ENCODE results near the gene FBH1.
"Not testable (repeated sequence)": the region's sequence is repeated elsewhere in the genome, so short reads cannot be mapped to it uniquely, and the experiment has no call there.

Gene FBH1

GRCh38 chr10:5889624-5890451 is at the start of gene FBH1, which contains the start of gene ANKRD16:
TSS of gene FBH1 (plus strand) at chr10:5890243. CDS start at chr10:5890346, 103 bp downstream.
TSS of gene ANKRD16 (minus strand) at chr10:5889893. CDS start at chr10:5889354, 539 bp downstream.
- Histone ChIP-seq H3K9ac (ENCODE audit: low read length) (peak within 1 kb of the TSS; percentile 92), H3K27me3 (replicated peaks; ENCODE audit: control insufficient read depth, insufficient read depth, low read length) (no peaks in the 10 kb centered on the region), H3K36me3 (ENCODE audit: control insufficient read depth, insufficient read depth, low read length, severe bottlenecking) (peaks cover 30% of the 10 kb centered on the region), H3K4me3 (ENCODE audit: low read length) (peak within 1 kb of the TSS; percentile 86), H3K9me3 (ENCODE audit: control insufficient read depth, low read length) (no peaks in the 10 kb centered on the region), H3K4me1 (ENCODE audit: control insufficient read depth, insufficient read depth, low read length) (peaks cover 31% of the 10 kb centered on the region)
- DNase-seq (ENCODE audit: low read depth) = peak; percentile 99

GRCh38 chr10:5840314-5841307 is 49.4 kb upstream of the FBH1 start:
- no peak overlapping the region for H3K9ac ChIP-seq (ENCODE audit: low read length)
- peak overlapping the region; percentile 17 for H3K4me3 ChIP-seq (ENCODE audit: low read length)
- no peaks in the 10 kb centered on the region for H3K36me3 ChIP-seq (ENCODE audit: control insufficient read depth, insufficient read depth, low read length, severe bottlenecking)
- H3K4me1 ChIP-seq (ENCODE audit: control insufficient read depth, insufficient read depth, low read length) = peaks cover 6% of the 10 kb centered on the region
- peak; percentile 43 for DNase-seq (ENCODE audit: low read depth)
- no peaks in the 10 kb centered on the region for H3K27me3 ChIP-seq (replicated peaks; ENCODE audit: control insufficient read depth, insufficient read depth, low read length)
- no peaks in the 10 kb centered on the region for H3K9me3 ChIP-seq (ENCODE audit: control insufficient read depth, low read length)

- H3K9ac ChIP-seq (ENCODE audit: low read length) = no peak overlapping the region
- no peaks in the 10 kb centered on the region for H3K36me3 ChIP-seq (ENCODE audit: control insufficient read depth, insufficient read depth, low read length, severe bottlenecking)
- peaks cover 12% of the 10 kb centered on the region for H3K4me1 ChIP-seq (ENCODE audit: control insufficient read depth, insufficient read depth, low read length)
- H3K4me3 ChIP-seq (ENCODE audit: low read length) = no peak overlapping the region
- DNase-seq (ENCODE audit: low read depth) = no peak
- no peaks in the 10 kb centered on the region for H3K27me3 ChIP-seq (replicated peaks; ENCODE audit: control insufficient read depth, insufficient read depth, low read length)
- no peaks in the 10 kb centered on the region for H3K9me3 ChIP-seq (ENCODE audit: control insufficient read depth, low read length)
These were observed 48.1 kb upstream of the FBH1 start for GRCh38 chr10:5841965-5842364.

- Histone ChIP-seq H3K36me3 (ENCODE audit: control insufficient read depth, insufficient read depth, low read length, severe bottlenecking) (no peaks in the 10 kb centered on the region), H3K4me3 (ENCODE audit: low read length) (no peak overlapping the region), H3K9me3 (ENCODE audit: control insufficient read depth, low read length) (no peaks in the 10 kb centered on the region), H3K4me1 (ENCODE audit: control insufficient read depth, insufficient read depth, low read length) (peaks cover 12% of the 10 kb centered on the region), H3K27me3 (replicated peaks; ENCODE audit: control insufficient read depth, insufficient read depth, low read length) (no peaks in the 10 kb centered on the region), H3K9ac (ENCODE audit: low read length) (no peak overlapping the region)
- DNase-seq (ENCODE audit: low read depth) = no peak
These were observed 46.2 kb upstream of the FBH1 start for GRCh38 chr10:5843686-5844344.

- Histone ChIP-seq H3K4me1 (ENCODE audit: control insufficient read depth, insufficient read depth, low read length) (peaks cover 12% of the 10 kb centered on the region), H3K4me3 (ENCODE audit: low read length) (peak overlapping the region; percentile 37), H3K9ac (ENCODE audit: low read length) (no peak overlapping the region), H3K27me3 (replicated peaks; ENCODE audit: control insufficient read depth, insufficient read depth, low read length) (no peaks in the 10 kb centered on the region), H3K9me3 (ENCODE audit: control insufficient read depth, low read length) (no peaks in the 10 kb centered on the region), H3K36me3 (ENCODE audit: control insufficient read depth, insufficient read depth, low read length, severe bottlenecking) (no peaks in the 10 kb centered on the region)
- DNase-seq (ENCODE audit: low read depth) = no peak
These were observed 45.5 kb upstream of the FBH1 start for GRCh38 chr10:5844345-5845055.

- H3K36me3 ChIP-seq (ENCODE audit: control insufficient read depth, insufficient read depth, low read length, severe bottlenecking); H3K9me3 ChIP-seq (ENCODE audit: control insufficient read depth, low read length); H3K4me1 ChIP-seq (ENCODE audit: control insufficient read depth, insufficient read depth, low read length); H3K4me3 ChIP-seq (ENCODE audit: low read length); H3K27me3 ChIP-seq (replicated peaks; ENCODE audit: control insufficient read depth, insufficient read depth, low read length); DNase-seq (ENCODE audit: low read depth); H3K9ac ChIP-seq (ENCODE audit: low read length): not testable (repeated sequence)
These were observed 43.4 kb upstream of the FBH1 start for GRCh38 chr10:5846667-5847066.

- Histone ChIP-seq H3K27me3 (replicated peaks; ENCODE audit: control insufficient read depth, insufficient read depth, low read length) (peaks cover 6% of the 10 kb centered on the region), H3K9me3 (ENCODE audit: control insufficient read depth, low read length) (no peaks in the 10 kb centered on the region), H3K4me3 (ENCODE audit: low read length) (no peak overlapping the region), H3K4me1 (ENCODE audit: control insufficient read depth, insufficient read depth, low read length) (no peaks in the 10 kb centered on the region), H3K36me3 (ENCODE audit: control insufficient read depth, insufficient read depth, low read length, severe bottlenecking) (no peaks in the 10 kb centered on the region), H3K9ac (ENCODE audit: low read length) (no peak overlapping the region)
- no peak for DNase-seq (ENCODE audit: low read depth)
These were observed 35.9 kb upstream of the FBH1 start for GRCh38 chr10:5854131-5854475.

- H3K9ac ChIP-seq (ENCODE audit: low read length) = no peak overlapping the region
- peaks cover 6% of the 10 kb centered on the region for H3K27me3 ChIP-seq (replicated peaks; ENCODE audit: control insufficient read depth, insufficient read depth, low read length)
- no peaks in the 10 kb centered on the region for H3K9me3 ChIP-seq (ENCODE audit: control insufficient read depth, low read length)
- no peaks in the 10 kb centered on the region for H3K36me3 ChIP-seq (ENCODE audit: control insufficient read depth, insufficient read depth, low read length, severe bottlenecking)
- no peaks in the 10 kb centered on the region for H3K4me1 ChIP-seq (ENCODE audit: control insufficient read depth, insufficient read depth, low read length)
- H3K4me3 ChIP-seq (ENCODE audit: low read length) = no peak overlapping the region
- DNase-seq (ENCODE audit: low read depth) = no peak
These were observed 33.9 kb upstream of the FBH1 start for GRCh38 chr10:5855979-5856700.

GRCh38 chr10:5856701-5857004 is 33.4 kb upstream of the FBH1 start:
- Histone ChIP-seq H3K4me3 (ENCODE audit: low read length) (no peak overlapping the region), H3K4me1 (ENCODE audit: control insufficient read depth, insufficient read depth, low read length) (peaks cover 5% of the 10 kb centered on the region), H3K9me3 (ENCODE audit: control insufficient read depth, low read length) (no peaks in the 10 kb centered on the region), H3K9ac (ENCODE audit: low read length) (no peak overlapping the region), H3K27me3 (replicated peaks; ENCODE audit: control insufficient read depth, insufficient read depth, low read length) (peaks cover 6% of the 10 kb centered on the region), H3K36me3 (ENCODE audit: control insufficient read depth, insufficient read depth, low read length, severe bottlenecking) (no peaks in the 10 kb centered on the region)
- no peak for DNase-seq (ENCODE audit: low read depth)

- Histone ChIP-seq H3K27me3 (replicated peaks; ENCODE audit: control insufficient read depth, insufficient read depth, low read length) (peaks cover 6% of the 10 kb centered on the region), H3K36me3 (ENCODE audit: control insufficient read depth, insufficient read depth, low read length, severe bottlenecking) (no peaks in the 10 kb centered on the region), H3K4me3 (ENCODE audit: low read length) (no peak overlapping the region), H3K9ac (ENCODE audit: low read length) (no peak overlapping the region), H3K4me1 (ENCODE audit: control insufficient read depth, insufficient read depth, low read length) (peaks cover 5% of the 10 kb centered on the region), H3K9me3 (ENCODE audit: control insufficient read depth, low read length) (no peaks in the 10 kb centered on the region)
- DNase-seq (ENCODE audit: low read depth) = no peak
These were observed 31.2 kb upstream of the FBH1 start for GRCh38 chr10:5858811-5859210.

Data from adipocyte (in vitro differentiated cells).